DND-41 (cell line): Measurements from ENCODE around the gene CEP192.

Source experiments
- CTCF ChIP-seq: IDR thresholded peaks from 2 replicates; pipeline ENCODE4 v1.5.1; 2012; ENCODE audit warnings: borderline replicate concordance, low read length, moderate library complexity, mild to moderate bottlenecking; ENCODE audit not compliant: poor library complexity, severe bottlenecking; ENCODE audit errors: extremely low read depth
- EZH2 ChIP-seq: IDR thresholded peaks from 3 replicates; pipeline ENCODE4 v1.6.1; 2012; ENCODE audit warnings: borderline replicate concordance, low read depth, mild to moderate bottlenecking, moderate library complexity, low read length, inconsistent platforms; ENCODE audit not compliant: severe bottlenecking

- TF ChIP-seq EZH2: no peak
- no peak for TF ChIP-seq CTCF
Measured at GRCh38 chr18:13011719-13012118, 20.6 kb downstream of the CEP192 start.
